Activated CD4-positive, alpha-beta T cell treated with anti-CD3 and anti-CD28 coated beads, Interleukin-10, Interleukin-2, amounts not matched to agents 100 ng/mL and 50 ng/mL, durations not matched to agents 16 hours and 8 hours (primary cell): ENCODE data around the gene LTBP1.

Experiments used
- DNase-seq: peaks from one replicate; pipeline ENCODE4 v3.0.0-alpha.2; 2020

Gene LTBP1

DNA sequence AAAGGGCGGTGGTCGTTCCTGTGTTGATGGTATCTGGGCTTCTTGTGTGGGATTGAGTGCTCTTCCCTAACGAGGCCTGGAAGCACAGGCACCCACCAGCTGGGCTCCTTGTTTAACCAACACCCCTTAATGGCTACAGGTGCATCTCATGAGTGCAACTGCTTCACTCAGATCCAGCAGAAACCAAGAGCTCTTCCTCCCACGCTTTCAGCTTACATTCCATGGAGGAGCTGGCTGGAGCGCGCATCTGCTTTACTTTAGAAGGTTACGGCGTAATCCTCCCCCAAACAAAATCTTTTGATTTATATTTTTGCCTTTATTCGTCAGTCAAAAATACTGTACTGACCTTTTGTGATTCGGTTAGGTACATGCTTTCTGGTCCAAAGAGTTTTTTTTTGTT is 174.7 kb downstream of the LTBP1 start:
- DNase-seq: no peak

DNA sequence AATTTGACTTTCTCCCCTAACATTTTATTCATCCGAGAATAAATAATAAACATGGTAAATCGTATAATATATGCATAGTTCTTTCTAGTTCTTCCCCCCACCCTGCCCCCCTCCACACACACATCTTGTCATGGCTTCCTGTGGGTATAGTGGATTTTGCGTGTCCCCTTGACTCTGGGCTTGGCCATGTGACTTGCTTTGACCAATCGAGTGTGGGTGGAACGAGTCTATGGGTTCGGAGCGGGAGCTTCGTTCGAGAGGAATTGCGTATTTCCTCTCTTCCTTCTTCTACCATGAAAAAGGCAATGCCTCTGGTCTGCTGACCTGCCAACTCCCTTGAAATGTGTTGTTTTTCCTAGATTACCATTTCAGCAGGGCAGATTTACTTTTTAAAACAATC is 175.2 kb downstream of the LTBP1 start:
- no peak for DNase-seq

DNA sequence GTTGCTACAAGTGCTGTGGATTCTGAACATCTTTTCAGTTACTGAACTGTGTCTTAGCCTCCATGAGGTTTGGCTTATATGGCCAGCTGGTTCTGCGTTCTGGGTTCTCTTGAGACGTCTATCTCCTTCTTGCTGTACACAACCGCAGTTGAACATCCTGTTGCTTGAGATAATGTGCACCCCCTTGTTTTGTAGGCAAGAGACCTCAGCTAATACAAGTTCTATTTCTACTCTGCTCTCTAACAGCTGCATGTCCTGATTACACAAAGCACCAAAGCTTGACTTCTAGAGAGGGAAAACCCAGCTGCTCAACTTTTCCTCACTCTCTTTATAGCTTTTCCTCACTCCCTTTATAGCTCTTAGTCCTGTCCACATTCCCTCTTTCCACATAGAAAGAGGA is 176.0 kb downstream of the LTBP1 start:
- no peak for DNase-seq

DNA sequence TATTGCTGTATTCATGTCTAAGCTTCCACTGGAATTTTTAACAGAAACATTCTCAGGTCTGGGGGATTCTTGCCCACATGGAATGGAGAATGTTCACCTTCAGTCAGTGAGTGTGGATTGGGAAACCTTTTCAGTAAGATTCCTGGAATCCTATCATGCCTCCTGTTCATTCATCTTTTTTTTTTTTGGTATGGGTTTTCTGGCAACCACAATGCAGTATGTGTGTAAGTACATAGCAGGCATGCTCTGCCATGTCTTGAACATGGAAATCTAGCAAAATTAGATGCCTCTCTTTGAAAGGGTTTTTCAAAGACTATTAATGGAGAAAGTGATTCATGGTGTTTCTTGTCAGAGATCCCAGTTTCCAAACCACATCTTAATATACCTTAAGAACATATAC is 176.5 kb downstream of the LTBP1 start:
- DNase-seq: no peak

DNA sequence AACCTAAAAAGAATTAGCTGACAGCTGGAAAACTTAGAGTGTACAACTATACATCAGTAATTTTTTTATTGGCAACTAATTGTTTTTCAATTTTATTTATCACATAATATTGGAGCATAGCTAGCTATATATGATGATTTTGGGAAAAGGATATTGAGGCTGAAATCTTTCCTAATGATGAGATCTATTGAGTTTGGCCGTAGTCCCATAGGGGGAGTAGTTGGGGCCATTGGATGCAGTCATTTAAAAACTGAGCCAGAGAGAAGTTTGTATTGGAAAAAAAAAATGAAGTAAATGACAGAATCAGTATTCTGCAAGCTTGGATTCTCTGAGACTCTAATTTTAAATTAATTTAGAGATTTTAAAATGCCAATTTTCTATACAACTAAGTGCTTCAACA is 179.8 kb downstream of the LTBP1 start:
- DNase-seq: no peak

DNA sequence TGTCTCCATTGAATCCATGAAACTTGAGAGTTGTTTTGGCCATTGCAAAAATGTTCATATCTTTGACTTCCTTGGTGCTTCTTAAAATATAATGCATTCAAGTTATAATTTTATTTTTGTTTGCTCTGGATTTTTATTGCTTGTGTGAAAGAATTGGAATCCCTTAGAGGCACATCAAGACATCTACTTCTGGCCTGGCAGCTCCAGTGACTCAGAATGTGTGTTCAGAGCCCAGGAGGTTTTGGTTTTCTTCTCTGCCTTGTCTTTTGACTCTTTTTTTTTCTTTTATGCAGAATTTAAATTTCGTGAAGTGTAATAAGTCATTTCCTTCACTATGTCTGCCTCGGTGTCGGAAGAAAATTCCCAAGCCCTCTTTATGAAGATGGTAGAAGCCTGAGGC is 180.2 kb downstream of the LTBP1 start:
- no peak for DNase-seq

DNA sequence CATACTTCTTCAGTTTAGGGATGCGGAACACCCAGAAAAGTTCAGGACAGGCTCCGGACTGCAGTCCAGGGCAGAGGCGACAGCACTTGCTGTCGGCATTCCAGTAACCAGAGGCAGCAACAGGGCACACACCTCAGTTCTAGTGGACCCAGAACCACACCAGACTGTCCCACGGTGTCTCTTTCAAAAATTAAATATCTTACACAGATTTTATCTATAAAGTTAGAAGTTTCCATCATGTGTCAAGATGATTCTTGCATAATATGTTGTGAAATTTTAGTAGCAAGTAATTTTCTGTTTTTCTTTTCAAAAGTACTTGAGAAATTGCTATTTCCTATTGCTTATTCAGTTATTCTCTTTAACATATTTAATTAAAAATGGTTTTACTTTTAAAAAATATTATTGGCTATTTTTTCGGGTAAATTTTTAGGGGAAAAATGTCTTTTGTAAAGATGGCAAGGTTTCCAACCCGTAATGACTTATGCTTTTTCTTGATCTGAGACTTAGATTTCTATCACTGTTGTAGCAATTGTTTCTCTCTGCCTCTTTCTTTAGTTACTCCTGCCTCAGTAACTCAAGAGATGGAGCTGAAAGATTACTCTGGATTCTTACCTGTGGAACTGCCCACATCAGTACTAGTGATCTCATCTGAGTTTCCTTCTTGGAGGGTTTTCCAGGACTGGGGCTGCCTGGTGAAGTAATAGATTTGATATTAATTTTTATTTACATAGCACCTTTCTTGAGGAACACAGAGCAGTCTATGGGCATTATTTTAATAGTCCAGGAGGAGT is 182.7 kb downstream of the LTBP1 start:
- DNase-seq: no peak

DNA sequence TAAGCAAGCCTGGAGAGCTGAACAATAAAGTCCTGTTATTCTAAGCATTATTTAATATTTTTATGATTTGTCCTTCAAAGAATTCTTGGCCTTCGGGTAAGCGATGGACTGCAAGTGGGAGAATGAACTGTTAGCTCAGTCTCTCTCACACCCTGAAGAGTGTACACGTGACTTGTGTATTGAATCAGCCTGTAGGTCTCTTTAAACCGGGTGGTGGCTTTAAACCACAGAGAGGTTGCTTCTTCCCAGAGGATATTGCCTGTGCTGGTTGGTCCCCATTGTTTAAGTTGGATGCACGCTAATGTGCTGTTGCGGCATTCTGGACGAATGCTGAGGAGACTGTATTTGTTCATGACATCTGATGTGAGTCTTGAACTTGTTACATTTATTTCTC is 183.3 kb downstream of the LTBP1 start:
- DNase-seq: no peak

DNA sequence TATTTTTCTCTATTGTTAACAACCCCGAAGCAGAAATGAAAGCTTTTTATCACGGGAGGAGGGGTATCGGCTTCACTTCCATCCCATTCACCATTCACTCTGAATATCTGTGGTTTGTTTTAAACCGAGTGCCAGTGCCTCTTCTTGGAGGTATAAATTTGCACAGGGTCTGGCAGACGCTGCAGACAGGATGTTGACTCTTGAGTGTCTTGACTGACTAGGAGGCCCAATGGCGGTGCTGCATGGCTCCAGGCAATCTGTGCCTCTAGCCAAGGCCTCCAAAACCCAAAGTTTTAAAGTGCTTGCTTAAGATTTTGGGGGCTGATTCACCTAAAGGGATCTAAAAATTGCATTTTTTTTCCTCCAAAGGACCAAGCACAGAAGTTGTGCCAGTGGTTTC is 183.8 kb downstream of the LTBP1 start:
- DNase-seq: no peak

DNA sequence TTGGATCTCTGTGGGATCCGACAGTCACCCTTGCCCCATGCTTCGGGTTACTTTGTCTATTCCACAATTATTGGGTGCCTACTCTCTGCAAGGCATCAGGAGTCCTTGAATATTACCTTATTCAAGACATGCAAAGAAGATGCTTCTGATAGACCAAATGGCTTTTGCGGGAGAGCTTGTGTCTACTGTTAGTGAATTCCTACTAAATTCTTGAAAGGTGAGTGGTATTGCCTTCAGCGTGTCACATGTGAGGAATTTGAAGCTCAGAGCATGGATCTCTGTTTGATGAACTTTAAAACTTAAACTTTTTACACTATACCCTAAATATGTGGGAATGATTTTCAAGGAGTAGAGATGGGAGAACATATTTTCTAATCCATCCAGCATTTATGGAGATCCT is 184.4 kb downstream of the LTBP1 start:
- no peak for DNase-seq

DNA sequence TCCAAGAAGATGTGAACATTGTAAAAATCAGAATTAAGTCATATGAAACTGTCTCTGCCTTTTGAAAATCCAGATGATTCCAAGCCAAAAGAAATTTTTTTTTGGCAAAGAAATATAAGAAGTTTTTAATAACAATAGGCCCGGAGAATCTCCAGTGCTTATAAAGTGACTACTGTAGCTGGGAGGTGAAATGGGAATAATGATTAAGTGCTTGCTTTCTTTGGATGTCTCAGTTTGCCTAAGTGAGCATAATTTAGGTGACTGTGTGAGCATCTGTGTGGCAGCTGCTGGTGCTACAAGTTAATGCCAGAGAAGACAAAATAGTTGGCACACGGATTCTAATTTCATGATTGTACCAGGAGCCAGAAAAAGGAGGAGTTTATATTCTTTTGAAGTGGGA is 185.0 kb downstream of the LTBP1 start:
- DNase-seq: no peak

DNA sequence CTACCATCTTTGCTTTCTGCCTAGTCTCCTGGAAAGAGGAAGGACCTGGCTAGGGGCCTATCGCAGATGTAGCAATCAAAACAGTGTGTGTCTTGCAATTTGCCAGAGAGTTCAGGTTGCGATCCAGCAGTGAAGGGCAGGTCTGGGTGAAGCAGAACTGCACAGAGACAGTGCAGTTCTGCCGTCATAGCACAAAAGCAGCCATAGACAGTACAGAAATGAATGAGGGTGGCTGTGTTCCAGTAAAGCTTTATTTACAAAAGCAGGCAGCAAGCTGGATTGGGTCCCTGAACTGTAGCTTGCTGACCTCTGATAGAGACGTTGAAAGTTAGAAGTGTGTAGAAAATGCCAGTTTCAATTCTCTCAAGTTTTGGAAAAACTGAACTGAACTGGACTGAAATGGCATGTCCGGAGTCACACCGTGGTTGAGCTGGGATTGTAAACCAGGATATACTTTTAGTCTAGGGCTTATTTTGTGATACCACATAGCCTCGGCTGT is 186.8 kb downstream of the LTBP1 start:
- no peak for DNase-seq

DNA sequence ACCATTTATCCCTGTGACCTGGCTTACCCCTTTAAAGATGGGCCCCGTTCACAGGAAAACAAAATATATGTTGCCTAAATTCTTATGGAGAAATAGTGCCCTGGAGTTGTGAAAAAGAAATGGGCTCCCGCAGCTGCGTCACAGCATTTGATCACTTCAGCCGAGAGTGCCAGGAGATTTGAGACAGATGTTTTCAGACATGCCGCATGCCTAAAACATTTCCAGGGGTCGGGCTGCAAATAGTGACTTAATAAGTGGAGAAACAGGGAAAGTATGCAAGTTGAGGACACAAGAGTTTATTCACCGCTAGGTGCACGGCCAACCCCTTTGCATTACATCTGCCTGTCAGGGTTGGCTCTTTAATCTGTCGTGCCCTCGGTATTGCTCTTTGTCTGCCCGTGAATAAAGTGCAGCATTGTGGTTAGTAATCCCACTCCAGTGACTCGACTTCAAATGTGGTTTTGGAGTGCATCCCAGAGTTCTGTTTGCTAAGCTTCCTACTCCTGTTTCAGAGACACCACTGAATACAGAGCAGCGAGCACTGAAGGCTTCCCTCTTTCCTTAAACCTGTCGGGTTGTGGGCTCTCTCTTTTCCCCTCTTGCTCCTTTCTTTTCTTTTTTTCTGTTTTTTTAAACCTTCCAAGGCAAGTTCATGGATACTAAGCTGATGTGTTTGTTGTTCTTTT is 187.5 kb downstream of the LTBP1 start:
- DNase-seq: no peak

DNA sequence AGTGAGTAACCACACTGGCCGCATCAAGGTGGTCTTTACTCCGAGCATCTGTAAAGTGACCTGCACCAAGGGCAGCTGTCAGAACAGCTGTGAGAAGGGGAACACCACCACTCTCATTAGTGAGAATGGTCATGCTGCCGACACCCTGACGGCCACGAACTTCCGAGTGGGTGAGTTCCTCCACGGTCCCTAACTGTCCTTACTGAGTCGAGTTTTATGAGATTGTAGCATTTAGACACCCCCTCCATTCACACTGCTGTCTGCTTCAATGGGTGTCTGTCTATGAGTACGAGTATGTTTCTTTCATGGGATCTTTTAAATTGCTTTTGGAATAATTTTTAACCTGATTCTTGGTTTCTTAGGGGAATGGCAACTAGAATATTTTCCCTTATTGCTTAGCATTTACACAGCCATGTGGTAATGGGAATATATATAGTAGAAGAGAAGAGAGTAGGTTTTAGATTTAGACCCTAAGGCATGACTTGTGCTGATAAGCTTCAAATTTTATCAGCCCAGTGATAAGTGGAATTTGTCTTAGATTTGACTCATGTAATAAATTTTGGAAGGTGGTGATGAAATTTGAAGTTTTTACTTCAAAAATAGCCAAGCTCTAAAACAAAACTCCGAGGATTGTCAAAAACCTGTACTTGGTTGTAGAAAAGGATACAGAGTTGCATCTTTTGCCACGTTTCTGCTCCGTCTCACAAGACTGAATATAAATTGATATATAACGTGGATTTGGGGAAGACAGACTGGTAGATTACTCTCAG is 188.2 kb downstream of the LTBP1 start:
- no peak for DNase-seq

DNA sequence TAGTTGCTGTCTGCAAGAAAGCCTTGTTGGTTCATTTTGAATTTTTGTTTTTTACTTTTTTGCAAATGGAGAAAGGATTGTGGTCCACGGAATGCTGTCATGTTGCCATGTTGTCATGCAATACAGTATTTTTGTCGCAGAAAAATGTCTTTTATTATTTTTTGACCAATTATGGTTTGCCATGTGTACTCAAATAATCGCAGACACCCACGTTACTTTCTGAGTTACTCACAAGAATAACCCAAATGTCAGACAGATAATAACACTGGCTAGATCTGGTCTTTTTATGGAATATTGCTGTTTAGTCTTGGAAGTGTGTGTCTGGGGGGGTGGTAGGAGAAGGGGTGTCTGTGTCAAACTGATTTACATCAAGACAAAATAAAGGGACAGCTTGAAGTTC is 188.9 kb downstream of the LTBP1 start:
- DNase-seq: no peak

DNA sequence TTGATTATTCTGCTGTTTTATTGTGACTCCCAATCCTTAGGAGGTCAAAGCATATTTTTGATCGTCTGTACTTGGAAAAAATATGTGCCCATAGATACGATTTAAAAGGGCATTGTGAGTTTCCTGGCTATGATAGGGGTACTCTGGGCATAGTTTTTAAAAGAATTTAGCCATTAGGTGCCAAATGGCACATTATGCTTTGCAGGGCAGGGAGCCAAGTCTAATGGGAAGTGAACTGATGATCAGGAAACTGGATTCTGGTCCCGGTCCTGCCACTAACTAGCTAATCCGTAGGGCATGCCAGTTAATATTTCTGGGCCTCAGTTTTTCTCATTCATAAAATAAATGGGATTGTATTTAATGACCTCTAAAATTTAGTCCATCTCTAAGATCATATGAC is 189.3 kb downstream of the LTBP1 start:
- no peak for DNase-seq

DNA sequence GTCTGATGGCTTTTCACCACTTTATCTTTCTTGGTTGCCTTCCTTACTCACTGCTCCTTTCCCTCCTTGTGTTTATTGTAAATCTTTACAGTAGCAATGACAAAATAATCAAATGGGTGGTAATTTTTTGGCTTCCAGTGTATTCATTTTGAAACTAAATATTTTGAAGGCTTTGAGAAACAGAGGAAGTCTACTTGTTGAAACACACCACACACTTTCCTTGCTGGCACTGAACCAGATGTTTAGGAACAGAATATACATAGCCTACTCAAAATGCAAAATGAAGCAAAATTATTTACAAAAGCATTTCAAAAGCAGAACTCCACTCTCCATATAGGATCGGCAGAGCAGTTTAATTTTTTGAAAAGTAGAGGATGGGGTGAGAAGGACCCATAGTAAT is 189.8 kb downstream of the LTBP1 start:
- DNase-seq: peak; percentile 44

DNA sequence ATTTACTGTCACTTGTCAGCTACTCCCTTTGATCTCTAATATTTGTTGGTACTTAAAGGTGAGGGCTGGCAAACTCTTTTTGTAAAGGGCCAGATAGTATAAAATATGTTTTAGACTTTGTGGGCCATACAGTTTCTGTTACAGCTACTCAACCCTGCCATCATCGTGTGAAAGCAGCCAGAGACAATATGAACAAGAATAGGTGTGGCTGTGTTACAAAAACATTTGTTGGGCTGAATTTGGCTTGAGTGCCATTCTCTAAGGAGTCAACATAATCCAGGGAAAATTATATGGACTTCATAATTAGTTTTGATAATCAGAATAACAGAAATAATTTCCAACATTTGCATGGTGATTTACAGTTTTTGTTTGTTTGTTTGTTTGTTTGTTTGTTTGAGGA is 190.6 kb downstream of the LTBP1 start:
- DNase-seq: no peak

DNA sequence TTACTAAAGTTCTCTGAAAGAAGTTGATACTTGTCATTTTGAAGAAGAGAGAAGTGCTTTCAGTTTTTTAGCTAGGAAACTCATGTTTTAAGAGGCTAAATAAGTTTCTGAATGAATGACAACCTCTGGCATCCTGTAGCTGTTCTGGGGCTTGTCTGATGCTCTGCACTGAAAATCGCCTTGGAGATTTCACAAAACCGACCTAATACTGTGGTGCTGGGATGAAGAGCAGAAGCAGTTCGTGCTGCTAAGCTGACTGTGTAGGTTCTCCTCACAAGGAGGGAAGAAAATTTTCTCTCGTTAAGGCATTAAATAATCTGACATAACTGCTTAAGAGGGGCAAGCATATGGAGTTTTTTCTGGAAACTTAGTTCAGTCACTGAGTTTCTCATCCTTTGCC is 193.2 kb downstream of the LTBP1 start:
- no peak for DNase-seq

DNA sequence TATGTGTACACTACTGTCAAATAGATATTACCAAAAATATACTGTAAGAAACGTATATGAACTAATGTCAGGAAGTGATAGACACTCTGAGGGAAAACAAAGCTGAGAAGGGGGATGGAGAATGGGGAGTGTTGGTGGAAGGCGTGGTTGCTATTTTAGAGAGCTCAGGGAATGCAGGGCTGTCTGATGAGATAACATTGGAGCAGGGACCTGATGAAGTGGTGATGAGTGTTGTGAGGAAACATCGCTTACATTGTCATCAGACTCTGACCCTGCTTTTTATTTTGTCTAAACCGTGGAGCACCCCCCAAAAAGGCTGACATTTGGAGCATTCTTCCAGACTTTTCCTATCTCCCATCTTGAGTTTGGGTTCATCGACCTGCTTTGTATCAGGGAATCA is 194.7 kb downstream of the LTBP1 start:
- no peak for DNase-seq

DNA sequence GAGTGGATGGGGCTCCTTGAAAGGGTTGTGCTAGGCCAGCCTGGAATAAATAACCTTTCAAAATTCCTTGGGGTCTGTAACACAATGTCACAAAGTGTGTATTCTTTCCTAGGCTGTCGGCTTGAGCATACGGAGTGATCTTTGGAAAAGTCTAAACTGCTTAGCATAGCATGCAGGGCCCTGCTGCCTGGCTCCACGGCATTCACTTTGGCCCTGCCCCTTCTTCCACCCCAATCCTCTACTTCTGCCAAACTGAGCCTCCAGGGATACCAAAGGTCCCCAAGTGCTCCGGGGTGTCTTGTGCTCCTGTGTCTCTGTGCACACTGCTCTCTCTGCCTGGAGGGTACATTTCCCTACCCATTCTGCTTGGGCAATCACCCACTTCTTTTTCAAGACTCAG is 196.1 kb downstream of the LTBP1 start:
- DNase-seq: no peak

DNA sequence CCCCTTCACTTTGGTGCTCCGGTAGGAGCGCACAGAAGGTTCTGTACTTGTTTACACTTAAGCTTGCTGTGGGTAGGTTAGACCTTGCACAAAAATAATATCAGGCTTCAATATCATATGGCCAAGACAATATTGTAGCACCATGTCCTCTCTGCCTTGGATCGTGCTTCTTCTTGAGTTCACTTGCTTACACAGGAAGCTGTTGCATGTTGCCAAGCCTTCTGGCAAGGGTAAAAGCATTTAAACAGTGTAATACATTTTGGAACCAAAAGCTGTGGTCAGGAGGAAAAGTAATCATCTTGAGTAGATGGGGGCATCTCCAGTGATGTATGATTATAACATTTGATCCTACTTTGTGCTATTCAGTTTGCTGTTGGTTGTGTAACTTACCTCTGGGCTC is 197.5 kb downstream of the LTBP1 start:
- DNase-seq: no peak

DNA sequence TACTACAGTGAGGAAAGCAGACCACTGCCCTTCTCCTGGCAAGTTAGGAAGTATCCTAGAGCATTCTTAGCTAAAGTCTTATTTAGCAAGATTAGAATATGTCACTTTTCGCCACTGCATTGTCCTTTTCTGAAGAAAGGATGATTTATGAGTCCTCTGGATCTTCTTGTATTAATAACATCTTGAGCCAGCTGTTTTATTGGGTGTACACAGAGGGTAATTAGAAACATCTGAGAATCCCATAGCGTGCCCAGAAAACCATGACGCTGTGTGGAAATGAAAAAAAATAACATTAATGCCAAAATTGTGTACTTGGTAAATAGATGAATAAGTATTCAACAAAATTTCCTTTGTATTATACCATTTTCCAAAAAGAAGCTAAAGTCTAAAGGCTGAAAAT is 198.7 kb downstream of the LTBP1 start:
- no peak for DNase-seq

DNA sequence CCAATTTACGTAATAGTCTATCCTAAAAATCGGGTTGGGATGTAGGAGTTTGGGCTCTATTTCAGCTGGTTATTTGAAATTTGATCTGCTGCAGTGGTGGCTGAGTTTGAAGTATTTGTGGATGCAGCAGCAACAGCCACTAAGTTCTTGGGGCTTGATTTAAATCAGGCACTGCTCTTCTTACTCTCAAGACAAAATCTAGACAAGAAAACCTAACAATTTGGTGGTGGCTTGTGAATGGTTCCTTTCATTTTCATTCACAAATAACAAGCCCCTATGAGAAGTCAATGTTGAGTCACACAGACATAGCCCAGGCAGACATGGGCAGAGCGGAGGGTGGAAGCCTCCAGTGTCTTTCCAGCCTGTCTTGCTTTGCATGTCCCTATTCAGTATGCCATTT is 199.3 kb downstream of the LTBP1 start:
- no peak for DNase-seq
